A549 (cell line): ENCODE results near the gene KDM3A. TPM values are rescaled to one million over a fixed set of nuclear protein-coding genes. Genes with fewer than 3 reads are reported as not detected.

Experiments
- ATAC-seq, 2 experiments: fragments of 200-7000 bp in 1 of 2; fragments of >200 bp in 1 of 2; cut with Nextera tagmentation in 1 of 2; cut with Tn5 transposase in 1 of 2; 3 replicates each; pipeline versions ENCODE4 v1.8.0 to v1.9.1; 2018 to 2020; ENCODE audit warnings: mild to moderate bottlenecking in 1 of 2, moderate library complexity in 1 of 2
- CTCF ChIA-PET: fragments of 300-600 bp; sonication (Branson Sonifier 250); formaldehyde crosslinking; extraction: SDS; loops from one replicate; lab custom pipeline; 2021; ENCODE audit warnings: antibody characterized with exemption, inconsistent platforms; lab: Yijun Ruan, JAX
- POLR2A ChIA-PET: fragments of 350-600 bp; formaldehyde crosslinking; extraction: SDS; loops from one replicate; lab custom pipeline; 2021; ENCODE audit warnings: antibody characterized with exemption, inconsistent platforms; lab: Yijun Ruan, JAX
- DNase-seq, 2 experiments: peaks; one replicate each; pipeline versions ENCODE4 v3.0.0 to v3.0.0-alpha.2; 2011 to 2016; ENCODE audit warnings: low read depth in 1 of 2, low spot score in 1 of 2
- FAIRE-seq: peaks from 2 replicates; lab custom pipeline; 2011; peaks lifted over from hg19 to GRCh38; lab: Jason Lieb, UNC
- H3K27ac ChIP-seq, 2 experiments: fragments of >200 bp; sonication (Bioruptor Twin); formaldehyde crosslinking; 3 replicates each; pipeline ENCODE4 v1.5.1; 2016 to 2017
- H3K4me1 ChIP-seq: fragments of >200 bp; sonication (Bioruptor Twin); formaldehyde crosslinking; 3 replicates; pipeline ENCODE4 v1.6.1; 2016
- H3K4me2 ChIP-seq: fragments of >200 bp; sonication (Bioruptor Twin); formaldehyde crosslinking; 3 replicates; pipeline ENCODE4 v1.6.1; 2016
- H3K4me3 ChIP-seq: fragments of >200 bp; sonication (Bioruptor Twin); formaldehyde crosslinking; 3 replicates; pipeline ENCODE4 v1.5.1; 2016
- H3K9me3 ChIP-seq: fragments of >200 bp; sonication (Bioruptor Twin); formaldehyde crosslinking; 3 replicates; pipeline ENCODE4 v1.6.1; 2016
- ATOH8 ChIP-seq: fragments of 250-450 bp; sonication (Bioruptor Pico); IDR thresholded peaks from 2 replicates; pipeline ENCODE4 v1.5.0; 2020; ENCODE audit warnings: low read depth, mild to moderate bottlenecking, moderate library complexity
- CBX8 ChIP-seq: fragments of 200-600 bp; sonication (generic); IDR thresholded peaks from 2 replicates; pipeline ENCODE4 v1.6.1; 2016
- CHD2 ChIP-seq: fragments of 150-350 bp; IDR thresholded peaks from 2 replicates; pipeline ENCODE4 v1.6.1; 2014; ENCODE audit warnings: low read length; ENCODE audit not compliant: partially characterized antibody
- CHD4 ChIP-seq: fragments of 200-600 bp; sonication (generic); IDR thresholded peaks from 2 replicates; pipeline ENCODE4 v1.6.1; 2016; ENCODE audit warnings: antibody characterized with exemption, mild to moderate bottlenecking, borderline replicate concordance
- EHF ChIP-seq: fragments of 250-450 bp; sonication (Bioruptor Pico); IDR thresholded peaks from 2 replicates; pipeline ENCODE4 v1.5.0; 2020; ENCODE audit warnings: mild to moderate bottlenecking
- EHMT2 ChIP-seq: fragments of 200-600 bp; sonication (generic); IDR thresholded peaks from 2 replicates; pipeline ENCODE4 v1.6.1; 2016; ENCODE audit warnings: antibody characterized with exemption, low read depth, mild to moderate bottlenecking, moderate library complexity
- ESRRA ChIP-seq: fragments of 150-350 bp; IDR thresholded peaks from 2 replicates; pipeline ENCODE4 v1.6.1; 2014; ENCODE audit warnings: mild to moderate bottlenecking, low read length, borderline replicate concordance
- HEYL ChIP-seq: fragments of 250-450 bp; sonication (Bioruptor Pico); IDR thresholded peaks from 2 replicates; pipeline ENCODE4 v1.8.0; 2021; ENCODE audit warnings: mild to moderate bottlenecking, moderate library complexity
- HOXB5 ChIP-seq: fragments of 250-450 bp; sonication (Bioruptor Pico); IDR thresholded peaks from 2 replicates; pipeline ENCODE4 v1.5.0; 2020; ENCODE audit warnings: mild to moderate bottlenecking, moderate library complexity
- JUNB ChIP-seq: fragments of >200 bp; sonication (Bioruptor Twin); formaldehyde crosslinking; IDR thresholded peaks from 2 replicates; pipeline ENCODE4 v1.6.1; 2016
- MAFK ChIP-seq: fragments of 450-650 bp; IDR thresholded peaks from 2 replicates; pipeline ENCODE4 v1.6.1; 2014; ENCODE audit not compliant: partially characterized antibody
- MAZ ChIP-seq: fragments of 150-350 bp; IDR thresholded peaks from 2 replicates; pipeline ENCODE4 v1.6.1; 2014; ENCODE audit warnings: antibody characterized with exemption, low read depth, low read length, borderline replicate concordance
- MYC ChIP-seq: IDR thresholded peaks from 2 replicates; pipeline ENCODE4 v1.6.1; 2012; ENCODE audit warnings: mild to moderate bottlenecking, inconsistent platforms, low read length, improper control_type of control experiment, borderline replicate concordance
- POLR2A ChIP-seq: IDR thresholded peaks from 2 replicates; pipeline ENCODE4 v1.6.1; 2012; ENCODE audit warnings: mild to moderate bottlenecking, low read length
- POLR2AphosphoS2 ChIP-seq: conservative IDR thresholded peaks from 2 replicates; pipeline ENCODE4 v1.6.1; 2012; ENCODE audit warnings: low read length, improper control_type of control experiment, inconsistent platforms
- RCOR1 ChIP-seq: fragments of 150-350 bp; IDR thresholded peaks from 2 replicates; pipeline ENCODE4 v1.6.1; 2014; ENCODE audit warnings: antibody characterized with exemption, low read length, low read depth
- REST ChIP-seq: fragments of 200-600 bp; sonication (generic); IDR thresholded peaks from 2 replicates; pipeline ENCODE4 v1.6.1; 2016; ENCODE audit warnings: antibody characterized with exemption, mild to moderate bottlenecking, moderate library complexity
- SMC3 ChIP-seq: fragments of >200 bp; sonication (Bioruptor Twin); formaldehyde crosslinking; IDR thresholded peaks from 3 replicates; pipeline ENCODE4 v1.6.1; 2018; ENCODE audit warnings: inconsistent platforms
- ZFP36 ChIP-seq: fragments of 450-650 bp; IDR thresholded peaks from 2 replicates; pipeline ENCODE4 v1.6.1; 2014; ENCODE audit warnings: borderline replicate concordance; ENCODE audit not compliant: partially characterized antibody
- WGBS: methylation state at CpG from one replicate; pipeline ENCODE4 v1.1.6; 2017; ENCODE audit errors: missing lambda C conversion rate; 5-methylcytosine and 5-hydroxymethylcytosine counted together
- polyA plus RNA-seq, 4 experiments: library from polyadenylated mRNA; depleted of rRNA in 3 of 4; stranded (reverse); fragments of >200 nt; fragmentation: RNase III in 1 of 4; extraction: RNeasy Plus Mini Kit Qiagen cat#74134 plus additional on column Dnase treatment in 1 of 4; gene quantifications; 2 replicates in 3 of 4; 3 replicates in 1 of 4; pipeline ENCODE4 v1.2.3, GENCODE V29; 2011 to 2017
- TF ChIP-seq, protein P1 (sequence below): IDR thresholded peaks from 2 replicates; pipeline ENCODE4 v1.6.1; 2012
- TF ChIP-seq, protein P2 (sequence below): IDR thresholded peaks from 2 replicates; pipeline ENCODE4 v1.6.1; 2012; ENCODE audit warnings: low read depth, borderline replicate concordance
- TF ChIP-seq, protein P3 (sequence below): fragments of >200 bp; sonication (Bioruptor Twin); formaldehyde crosslinking; IDR thresholded peaks from 3 replicates; pipeline ENCODE4 v1.6.1; 2016
- TF ChIP-seq, protein P4 (sequence below): fragments of 450-650 bp; IDR thresholded peaks from 2 replicates; pipeline ENCODE4 v1.6.1; 2014; ENCODE audit warnings: antibody characterized with exemption

Gene KDM3A
- polyA plus RNA-seq, 2 of the 4 experiments (the other 2 are of a cell fraction), result 21.2 to 57.0 TPM

- Histone ChIP-seq H3K4me2 (peak overlapping the region; percentile 98), H3K4me1 (peaks cover 11% of the 10 kb centered on the region), H3K4me3 (peak overlapping the region; percentile 71), H3K9me3 (peaks cover 33% of the 10 kb centered on the region), H3K27ac (peak overlapping the region; percentile 94 to 96)
- DNase-seq (peak; percentile 18 to 60), FAIRE-seq (no peak), ATAC-seq (peak; percentile 25 to 41)
- ChIA-PET CTCF (interaction anchor here (0.7 to 1.7 kb wide), 4 partner anchors 8 to 44 kb away, joined by 3 to 5 read pairs (median 4); no protein-coding TSS in a partner anchor), POLR2A (interaction anchor here (0.6 to 3.6 kb wide), 19 partner anchors 8 to 336 kb away, joined by 3 to 43 read pairs (median 6); partner anchors contain the start of genes CHMP3, IMMT, MRPL35 and POLR1A)
- 2% methylated on average over 29 of the region's 53 CpGs for WGBS
- TF ChIP-seq POLR2A, result peak; percentile 14; the same call in 1 of the 2 replicates
- TF ChIP-seq, protein P1, sequence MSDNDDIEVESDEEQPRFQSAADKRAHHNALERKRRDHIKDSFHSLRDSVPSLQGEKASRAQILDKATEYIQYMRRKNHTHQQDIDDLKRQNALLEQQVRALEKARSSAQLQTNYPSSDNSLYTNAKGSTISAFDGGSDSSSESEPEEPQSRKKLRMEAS, result peak; percentile 27; the same call in 1 of the 2 replicates
- TF ChIP-seq ATOH8 (CRISPR knock-in tag), result no peak
These were observed 891 bp downstream of the KDM3A start for GRCh38 chr2:86441882-86442641.

DNA sequence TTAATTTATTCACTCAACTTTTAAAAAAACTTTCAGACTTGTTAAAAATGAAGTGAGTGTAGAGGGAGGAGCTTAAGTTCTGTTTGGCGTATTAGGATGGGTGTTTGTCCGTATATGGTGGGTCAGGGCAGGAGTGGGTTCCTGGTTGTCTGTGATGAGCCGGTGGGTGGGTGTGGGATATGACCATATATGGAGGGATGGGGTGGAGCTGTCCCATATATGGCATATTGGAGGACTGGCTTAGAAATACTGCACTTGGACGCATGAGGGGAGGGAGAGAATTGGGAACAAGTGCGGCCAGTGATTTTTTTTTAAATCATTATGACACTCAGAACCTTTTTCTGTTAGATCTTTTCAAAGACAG lies 1.5 kb downstream of the KDM3A start:
- peak; percentile 80 to 92 for DNase-seq
- peak; percentile 46 for FAIRE-seq
- peaks cover 11% of the 10 kb centered on the region for H3K4me1 ChIP-seq
- ChIA-PET CTCF (interaction anchor here (1.0 to 1.5 kb wide), 3 partner anchors 9 to 25 kb away, joined by 3 to 4 read pairs (median 3); no protein-coding TSS in a partner anchor), POLR2A (interaction anchor here (1.1 to 3.6 kb wide), 9 partner anchors 13 to 248 kb away, joined by 3 to 43 read pairs (median 15); partner anchors contain the start of genes CHMP3 and IMMT)
- TF ChIP-seq ZFP36, result peak; percentile 92
- TF ChIP-seq, protein P1, result no peak
- ATAC-seq, result peak; percentile 71 to 91
- 12% methylated on average over 5 of the region's 5 CpGs for WGBS
- peak overlapping the region; percentile 71 for H3K4me3 ChIP-seq
- peak overlapping the region; percentile 94 to 96 for H3K27ac ChIP-seq
- H3K9me3 ChIP-seq, result peaks cover 28% of the 10 kb centered on the region
- H3K4me2 ChIP-seq, result peak overlapping the region; percentile 98

DNA sequence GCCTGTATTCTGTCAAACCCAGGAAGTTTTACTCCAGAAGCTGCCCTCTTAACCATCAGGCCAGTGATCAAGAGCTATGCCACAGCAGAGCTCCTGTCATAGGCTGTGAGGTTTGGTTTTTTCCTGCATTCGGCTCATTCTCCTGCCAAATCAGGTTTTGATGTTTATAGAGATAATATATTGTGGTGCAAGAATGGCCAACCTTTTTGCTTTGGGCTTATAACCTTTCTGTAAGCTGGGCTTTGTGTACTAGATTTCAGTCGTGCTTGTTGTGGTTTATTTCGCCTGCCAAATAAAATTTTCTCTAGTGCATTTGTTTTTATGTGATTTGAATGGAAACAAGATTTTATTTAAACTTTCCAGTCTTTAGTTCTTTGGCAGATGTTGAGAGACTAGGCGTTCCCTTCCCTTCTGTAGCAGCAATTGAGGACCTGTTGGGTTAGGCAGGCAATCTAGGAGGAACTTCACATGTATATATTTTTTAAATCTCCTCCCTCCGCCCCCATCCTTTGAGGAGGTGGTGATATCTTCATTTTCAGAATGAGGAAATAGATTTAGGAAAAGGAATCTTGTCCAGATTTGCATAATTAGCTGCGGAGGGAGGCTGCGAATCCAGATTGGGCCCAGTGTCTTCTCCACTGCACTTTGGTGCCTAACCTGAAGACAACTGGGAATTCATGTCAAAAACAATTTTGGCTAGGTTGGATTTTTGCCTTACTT lies 2.6 kb downstream of the KDM3A start:
- H3K4me3 ChIP-seq, result no peak overlapping the region
- peak overlapping the region; percentile 98 for H3K4me2 ChIP-seq
- no peak overlapping the region for H3K27ac ChIP-seq
- DNase-seq (no peak), FAIRE-seq (no peak), ATAC-seq (no peak)
- POLR2A ChIA-PET, result no interaction called here
- H3K4me1 ChIP-seq, result peaks cover 11% of the 10 kb centered on the region
- WGBS, result 88% methylated on average over 7 of the region's 7 CpGs
- CTCF ChIA-PET, result interaction anchor here (1.0 to 1.5 kb wide), 3 partner anchors 13 to 23 kb away, joined by 3 to 4 read pairs (median 3); no protein-coding TSS in a partner anchor
- peaks cover 16% of the 10 kb centered on the region for H3K9me3 ChIP-seq
- TF ChIP-seq CHD4 (no peak), HEYL (no peak), MYC (no peak), RCOR1 (no peak), ESRRA (no peak), MAZ (no peak), CHD2 (no peak), MAFK (no peak), EHMT2 (no peak), JUNB (no peak), REST (no peak), SMC3 (no peak), CBX8 (no peak), EHF (no peak), HOXB5 (CRISPR knock-in tag) (no peak), POLR2AphosphoS2 (no peak)
- TF ChIP-seq, protein P2, sequence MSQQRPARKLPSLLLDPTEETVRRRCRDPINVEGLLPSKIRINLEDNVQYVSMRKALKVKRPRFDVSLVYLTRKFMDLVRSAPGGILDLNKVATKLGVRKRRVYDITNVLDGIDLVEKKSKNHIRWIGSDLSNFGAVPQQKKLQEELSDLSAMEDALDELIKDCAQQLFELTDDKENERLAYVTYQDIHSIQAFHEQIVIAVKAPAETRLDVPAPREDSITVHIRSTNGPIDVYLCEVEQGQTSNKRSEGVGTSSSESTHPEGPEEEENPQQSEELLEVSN, result no peak
- TF ChIP-seq, protein P3, sequence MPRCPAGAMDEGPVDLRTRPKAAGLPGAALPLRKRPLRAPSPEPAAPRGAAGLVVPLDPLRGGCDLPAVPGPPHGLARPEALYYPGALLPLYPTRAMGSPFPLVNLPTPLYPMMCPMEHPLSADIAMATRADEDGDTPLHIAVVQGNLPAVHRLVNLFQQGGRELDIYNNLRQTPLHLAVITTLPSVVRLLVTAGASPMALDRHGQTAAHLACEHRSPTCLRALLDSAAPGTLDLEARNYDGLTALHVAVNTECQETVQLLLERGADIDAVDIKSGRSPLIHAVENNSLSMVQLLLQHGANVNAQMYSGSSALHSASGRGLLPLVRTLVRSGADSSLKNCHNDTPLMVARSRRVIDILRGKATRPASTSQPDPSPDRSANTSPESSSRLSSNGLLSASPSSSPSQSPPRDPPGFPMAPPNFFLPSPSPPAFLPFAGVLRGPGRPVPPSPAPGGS, result no peak
- TF ChIP-seq, protein P4, sequence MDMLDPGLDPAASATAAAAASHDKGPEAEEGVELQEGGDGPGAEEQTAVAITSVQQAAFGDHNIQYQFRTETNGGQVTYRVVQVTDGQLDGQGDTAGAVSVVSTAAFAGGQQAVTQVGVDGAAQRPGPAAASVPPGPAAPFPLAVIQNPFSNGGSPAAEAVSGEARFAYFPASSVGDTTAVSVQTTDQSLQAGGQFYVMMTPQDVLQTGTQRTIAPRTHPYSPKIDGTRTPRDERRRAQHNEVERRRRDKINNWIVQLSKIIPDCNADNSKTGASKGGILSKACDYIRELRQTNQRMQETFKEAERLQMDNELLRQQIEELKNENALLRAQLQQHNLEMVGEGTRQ, result no peak
